ENCODE data around the gene ZNF546. TPM values are rescaled to one million over a fixed set of nuclear protein-coding genes. Genes with fewer than 3 reads are reported as not detected.

The ZNF546 gene
- polyA plus RNA-seq, 1 experiment: 2.4 TPM

DNA sequence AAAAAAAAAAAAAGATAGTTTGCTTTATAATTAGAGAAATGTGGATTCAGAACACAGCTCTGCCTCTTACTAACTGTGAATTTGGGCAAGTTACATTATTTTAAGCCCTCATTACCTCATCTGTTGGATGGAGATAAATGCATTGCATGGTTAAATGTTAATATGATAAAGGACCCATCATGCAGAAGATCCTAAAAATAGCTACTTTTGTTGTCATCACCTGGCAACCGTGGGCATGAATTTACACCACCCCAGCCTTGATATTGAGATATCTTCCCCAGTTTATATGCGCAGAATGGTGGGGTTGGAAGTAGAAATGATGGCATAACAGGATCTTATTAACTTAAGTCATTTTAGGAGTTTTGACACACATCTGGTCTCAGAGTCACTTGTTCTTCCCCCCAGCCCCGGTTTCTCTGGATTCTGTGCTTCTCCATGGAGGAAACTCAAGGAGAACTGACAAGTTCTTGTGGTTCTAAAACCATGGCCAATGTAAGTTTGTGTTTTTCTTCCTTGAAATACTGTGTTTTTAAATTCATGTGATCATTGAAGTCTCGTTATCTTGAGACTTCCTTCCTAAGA, 8.9 kb downstream of the ZNF546 start:
- DNase-seq (ENCODE audit: low read depth, low spot score): no peak
- H3K9me3 ChIP-seq (ENCODE audit: control insufficient read depth, insufficient read depth, low read length): no peaks in the 10 kb centered on the region
- H3K27ac ChIP-seq (ENCODE audit: low read depth, low read length): peak overlapping the region; percentile 32
- ChIA-PET POLR2A (no interaction called here), CTCF (no interaction called here)
- H3K4me3 ChIP-seq (ENCODE audit: low read depth, low read length): no peak overlapping the region
- no peaks in the 10 kb centered on the region for H3K27me3 ChIP-seq (ENCODE audit: control insufficient read depth, insufficient read depth, low read length)
- TF ChIP-seq, protein P1, sequence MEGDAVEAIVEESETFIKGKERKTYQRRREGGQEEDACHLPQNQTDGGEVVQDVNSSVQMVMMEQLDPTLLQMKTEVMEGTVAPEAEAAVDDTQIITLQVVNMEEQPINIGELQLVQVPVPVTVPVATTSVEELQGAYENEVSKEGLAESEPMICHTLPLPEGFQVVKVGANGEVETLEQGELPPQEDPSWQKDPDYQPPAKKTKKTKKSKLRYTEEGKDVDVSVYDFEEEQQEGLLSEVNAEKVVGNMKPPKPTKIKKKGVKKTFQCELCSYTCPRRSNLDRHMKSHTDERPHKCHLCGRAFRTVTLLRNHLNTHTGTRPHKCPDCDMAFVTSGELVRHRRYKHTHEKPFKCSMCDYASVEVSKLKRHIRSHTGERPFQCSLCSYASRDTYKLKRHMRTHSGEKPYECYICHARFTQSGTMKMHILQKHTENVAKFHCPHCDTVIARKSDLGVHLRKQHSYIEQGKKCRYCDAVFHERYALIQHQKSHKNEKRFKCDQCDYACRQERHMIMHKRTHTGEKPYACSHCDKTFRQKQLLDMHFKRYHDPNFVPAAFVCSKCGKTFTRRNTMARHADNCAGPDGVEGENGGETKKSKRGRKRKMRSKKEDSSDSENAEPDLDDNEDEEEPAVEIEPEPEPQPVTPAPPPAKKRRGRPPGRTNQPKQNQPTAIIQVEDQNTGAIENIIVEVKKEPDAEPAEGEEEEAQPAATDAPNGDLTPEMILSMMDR (IDR thresholded peaks at IDR 0.05; ENCODE audit: low read depth, low read length): no peak

DNA sequence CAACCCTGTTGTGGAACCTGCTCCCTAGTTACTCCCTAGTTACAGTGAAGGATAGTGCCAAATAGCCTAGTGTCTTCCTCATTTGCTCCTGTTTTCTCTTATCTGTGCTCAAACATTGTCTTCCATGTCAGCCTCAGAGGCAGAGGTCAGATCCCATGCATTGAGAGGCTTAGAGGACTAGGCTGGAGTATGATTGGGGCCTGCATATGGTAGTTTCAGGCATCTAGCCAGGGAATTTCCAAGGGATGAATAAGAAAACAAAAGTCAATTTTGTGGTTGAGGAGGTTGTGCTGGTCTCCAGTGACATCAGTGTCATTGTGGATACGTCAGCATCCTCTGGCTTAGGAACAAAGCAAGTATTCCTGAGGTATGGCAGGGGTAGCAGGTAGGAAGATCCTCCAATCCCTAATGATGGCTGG, 9.4 kb downstream of the ZNF546 start:
- ChIA-PET CTCF (no interaction called here), POLR2A (interaction anchor here (1.2 kb wide), 1 partner anchor 36 kb away, joined by 3 read pairs; the partner anchor contains the start of gene PSMC4)
- peak overlapping the region; percentile 32 for H3K27ac ChIP-seq (ENCODE audit: low read depth, low read length)
- H3K4me3 ChIP-seq (ENCODE audit: low read depth, low read length): no peak overlapping the region
- TF ChIP-seq, protein P1 (IDR thresholded peaks at IDR 0.05; ENCODE audit: low read depth, low read length): no peak
- H3K27me3 ChIP-seq (ENCODE audit: control insufficient read depth, insufficient read depth, low read length): no peaks in the 10 kb centered on the region
- peak; percentile 59 for DNase-seq (ENCODE audit: low read depth, low spot score)
- H3K9me3 ChIP-seq (ENCODE audit: control insufficient read depth, insufficient read depth, low read length): no peaks in the 10 kb centered on the region; the same call in 1 of the 2 replicates

DNA sequence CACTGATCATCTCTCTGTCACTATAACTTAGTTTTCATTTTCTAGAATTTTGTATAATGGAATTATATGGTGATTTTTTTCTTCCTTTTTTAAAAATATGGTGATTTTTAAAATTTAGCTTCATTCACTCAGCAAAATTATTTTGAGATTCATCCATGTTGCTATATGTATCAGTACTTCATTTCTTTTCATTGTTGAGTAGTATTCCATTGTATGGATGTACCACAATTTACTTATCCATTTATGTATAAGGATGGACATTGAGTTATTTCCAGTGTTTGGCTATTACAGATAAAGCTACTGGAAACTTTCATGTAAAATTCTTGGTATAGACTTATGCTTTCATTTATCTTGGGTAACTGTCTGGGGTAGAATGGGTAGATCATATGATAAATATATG, 12.8 kb downstream of the ZNF546 start:
- CTCF ChIA-PET: interaction anchor here (0.6 kb wide), 1 partner anchor 164 kb away, joined by 7 read pairs; no protein-coding TSS in a partner anchor
- no peak for DNase-seq (ENCODE audit: low read depth, low spot score)
- POLR2A ChIA-PET: no interaction called here
- Histone ChIP-seq H3K9me3 (ENCODE audit: control insufficient read depth, insufficient read depth, low read length) (peaks cover 7% of the 10 kb centered on the region), H3K4me3 (ENCODE audit: low read depth, low read length) (no peak overlapping the region), H3K27me3 (ENCODE audit: control insufficient read depth, insufficient read depth, low read length) (no peaks in the 10 kb centered on the region), H3K27ac (ENCODE audit: low read depth, low read length) (no peak overlapping the region)
- TF ChIP-seq, protein P1 (IDR thresholded peaks at IDR 0.05; ENCODE audit: low read depth, low read length): no peak

DNA sequence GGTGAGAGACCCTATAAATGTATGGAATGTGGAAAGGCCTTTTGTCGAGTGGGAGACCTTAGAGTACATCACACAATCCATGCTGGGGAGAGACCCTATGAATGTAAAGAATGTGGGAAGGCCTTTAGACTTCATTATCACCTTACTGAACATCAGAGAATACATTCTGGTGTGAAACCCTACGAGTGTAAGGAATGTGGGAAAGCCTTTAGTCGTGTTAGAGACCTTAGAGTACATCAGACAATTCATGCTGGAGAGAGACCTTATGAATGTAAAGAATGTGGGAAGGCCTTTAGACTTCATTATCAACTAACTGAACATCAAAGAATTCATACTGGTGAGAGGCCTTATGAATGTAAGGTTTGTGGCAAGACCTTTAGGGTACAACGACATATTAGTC, 17.1 kb downstream of the ZNF546 start:
- Histone ChIP-seq H3K9me3 (ENCODE audit: control insufficient read depth, insufficient read depth, low read length) (peaks cover 21% of the 10 kb centered on the region), H3K4me3 (ENCODE audit: low read depth, low read length) (no peak overlapping the region), H3K27me3 (ENCODE audit: control insufficient read depth, insufficient read depth, low read length) (no peaks in the 10 kb centered on the region), H3K27ac (ENCODE audit: low read depth, low read length) (no peak overlapping the region)
- ChIA-PET POLR2A (no interaction called here), CTCF (no interaction called here)
- TF ChIP-seq, protein P1 (IDR thresholded peaks at IDR 0.05; ENCODE audit: low read depth, low read length): no peak
- no peak for DNase-seq (ENCODE audit: low read depth, low spot score)

DNA sequence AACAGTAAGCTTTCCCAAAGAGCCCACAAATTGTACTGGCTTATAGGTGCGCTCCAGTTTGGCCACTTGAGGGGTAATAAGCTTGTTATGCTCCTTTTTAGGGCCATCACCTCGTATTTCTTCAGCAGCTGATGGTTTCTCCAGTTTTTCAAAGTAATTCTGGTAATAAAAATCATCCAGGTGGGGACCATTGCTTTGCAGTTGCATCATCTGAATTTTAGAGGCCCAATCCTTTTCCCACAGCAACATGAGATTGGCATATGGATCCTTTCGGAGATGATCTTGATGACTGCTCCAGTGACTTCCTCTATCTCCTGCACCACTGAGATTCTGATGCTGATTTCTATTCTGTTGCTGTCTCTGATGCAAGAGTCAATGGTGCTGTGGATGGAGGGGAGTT, 27.1 kb downstream of the ZNF546 start:
- DNase-seq (ENCODE audit: low read depth, low spot score): no peak
- TF ChIP-seq, protein P1 (IDR thresholded peaks at IDR 0.05; ENCODE audit: low read depth, low read length): no peak
- POLR2A ChIA-PET: no interaction called here
- no peak overlapping the region for H3K4me3 ChIP-seq (ENCODE audit: low read depth, low read length)
- no peaks in the 10 kb centered on the region for H3K27me3 ChIP-seq (ENCODE audit: control insufficient read depth, insufficient read depth, low read length)
- H3K27ac ChIP-seq (ENCODE audit: low read depth, low read length): no peak overlapping the region
- H3K9me3 ChIP-seq (ENCODE audit: control insufficient read depth, insufficient read depth, low read length): peaks cover 38% of the 10 kb centered on the region
- CTCF ChIA-PET: no interaction called here

Data from AG04450 (cell line).